Gastroesophageal sphincter (tissue), 3 donors: ENCODE data around the gene ADAMTS2.

Experiments
- POLR2A ChIP-seq, 2 donors: fragments of 450-650 bp; IDR thresholded peaks; one replicate each; pipeline ENCODE4 v1.6.1; 2017; ENCODE audit warnings: antibody characterized with exemption in 2 of 2, mild to moderate bottlenecking in 2 of 2, moderate library complexity in 1 of 2
- POLR2AphosphoS5 ChIP-seq: sonication (generic); formaldehyde crosslinking; IDR thresholded peaks from one replicate; pipeline ENCODE4 v1.6.1; 2017; ENCODE audit warnings: antibody characterized with exemption
- TF ChIP-seq, protein P1 (sequence below), 4 experiments: fragments of 200-600 bp in 2 of 4; fragments of 450-650 bp in 2 of 4; sonication (generic) in 1 of 4; IDR thresholded peaks; one replicate each; pipeline ENCODE4 v1.5.1; 2017 to 2019; ENCODE audit warnings: antibody characterized with exemption in 4 of 4, mild to moderate bottlenecking in 2 of 4, moderate library complexity in 2 of 4

DNA sequence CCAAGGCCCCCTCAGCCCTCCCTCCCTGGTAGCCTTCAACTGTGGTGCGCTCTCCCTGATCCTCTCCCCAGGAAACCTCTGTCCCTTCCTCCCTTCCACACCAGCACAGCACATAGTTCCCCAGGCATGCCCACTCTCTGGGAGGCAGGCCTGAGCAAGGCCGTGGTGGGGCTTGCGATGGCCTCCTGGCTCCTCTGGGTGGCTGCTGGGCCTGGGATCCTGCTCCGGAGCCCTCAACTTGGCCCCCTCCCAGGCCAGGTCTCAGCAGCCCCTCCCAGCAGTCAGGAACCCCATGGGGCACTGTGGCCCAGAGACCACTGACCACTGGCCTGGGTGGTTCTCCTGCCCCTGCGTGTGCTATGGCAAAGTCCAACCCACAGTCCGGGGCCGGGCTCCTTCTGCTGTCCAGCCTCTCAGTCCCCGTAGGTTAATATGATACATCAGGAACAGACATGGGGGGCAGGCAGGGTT lies 159.3 kb downstream of the ADAMTS2 start:
- TF ChIP-seq, protein P1, sequence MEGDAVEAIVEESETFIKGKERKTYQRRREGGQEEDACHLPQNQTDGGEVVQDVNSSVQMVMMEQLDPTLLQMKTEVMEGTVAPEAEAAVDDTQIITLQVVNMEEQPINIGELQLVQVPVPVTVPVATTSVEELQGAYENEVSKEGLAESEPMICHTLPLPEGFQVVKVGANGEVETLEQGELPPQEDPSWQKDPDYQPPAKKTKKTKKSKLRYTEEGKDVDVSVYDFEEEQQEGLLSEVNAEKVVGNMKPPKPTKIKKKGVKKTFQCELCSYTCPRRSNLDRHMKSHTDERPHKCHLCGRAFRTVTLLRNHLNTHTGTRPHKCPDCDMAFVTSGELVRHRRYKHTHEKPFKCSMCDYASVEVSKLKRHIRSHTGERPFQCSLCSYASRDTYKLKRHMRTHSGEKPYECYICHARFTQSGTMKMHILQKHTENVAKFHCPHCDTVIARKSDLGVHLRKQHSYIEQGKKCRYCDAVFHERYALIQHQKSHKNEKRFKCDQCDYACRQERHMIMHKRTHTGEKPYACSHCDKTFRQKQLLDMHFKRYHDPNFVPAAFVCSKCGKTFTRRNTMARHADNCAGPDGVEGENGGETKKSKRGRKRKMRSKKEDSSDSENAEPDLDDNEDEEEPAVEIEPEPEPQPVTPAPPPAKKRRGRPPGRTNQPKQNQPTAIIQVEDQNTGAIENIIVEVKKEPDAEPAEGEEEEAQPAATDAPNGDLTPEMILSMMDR (IDR thresholded peaks at IDR 0.05): no peak
- TF ChIP-seq POLR2A (IDR thresholded peaks at IDR 0.05) (no peak), POLR2AphosphoS5 (no peak)
